Osteocyte (in vitro differentiated cells): ENCODE data around the gene DNAJC9. TPM values are rescaled to one million over a fixed set of nuclear protein-coding genes. Genes with fewer than 3 reads are reported as not detected.

Source experiments
- DNase-seq: peaks from one replicate; pipeline ENCODE4 v3.0.0; 2021; ENCODE audit warnings: mixed read lengths; ENCODE audit not compliant: unreplicated experiment; ENCODE audit errors: extremely low spot score
- H3K27ac Mint-ChIP-seq: one replicate; pipeline ENCODE4 v1.8.0; 2021; ENCODE audit warnings: mild to moderate bottlenecking, mixed read lengths; ENCODE audit not compliant: unreplicated experiment
- H3K27me3 Mint-ChIP-seq: one replicate; pipeline ENCODE4 v1.8.0; 2021; ENCODE audit warnings: mixed read lengths; ENCODE audit not compliant: unreplicated experiment
- H3K36me3 Mint-ChIP-seq: one replicate; pipeline ENCODE4 v1.8.0; 2021; ENCODE audit warnings: mixed read lengths; ENCODE audit not compliant: unreplicated experiment
- H3K4me1 Mint-ChIP-seq: one replicate; pipeline ENCODE4 v1.8.0; 2021; ENCODE audit warnings: mixed read lengths; ENCODE audit not compliant: unreplicated experiment
- H3K4me3 Mint-ChIP-seq: one replicate; pipeline ENCODE4 v1.8.0; 2021; ENCODE audit warnings: mild to moderate bottlenecking, moderate library complexity, mixed read lengths; ENCODE audit not compliant: unreplicated experiment
- H3K9me3 Mint-ChIP-seq: one replicate; pipeline ENCODE4 v1.8.0; 2021; ENCODE audit warnings: mixed read lengths; ENCODE audit not compliant: unreplicated experiment
- total RNA-seq: library from RNA; stranded (reverse); gene quantifications from 2 replicates; pipeline ENCODE4 v1.2.1, GENCODE V29; 2021
- TF ChIP-seq, protein P1 (sequence below): fragments of 200-600 bp; sonication (generic); IDR thresholded peaks from 2 replicates; pipeline ENCODE4 v1.5.0; 2021; ENCODE audit warnings: antibody characterized with exemption, mild to moderate bottlenecking, moderate library complexity

DNAJC9 gene
- total RNA-seq, 1 donor from 2014 or later, result 19.3 TPM

DNA sequence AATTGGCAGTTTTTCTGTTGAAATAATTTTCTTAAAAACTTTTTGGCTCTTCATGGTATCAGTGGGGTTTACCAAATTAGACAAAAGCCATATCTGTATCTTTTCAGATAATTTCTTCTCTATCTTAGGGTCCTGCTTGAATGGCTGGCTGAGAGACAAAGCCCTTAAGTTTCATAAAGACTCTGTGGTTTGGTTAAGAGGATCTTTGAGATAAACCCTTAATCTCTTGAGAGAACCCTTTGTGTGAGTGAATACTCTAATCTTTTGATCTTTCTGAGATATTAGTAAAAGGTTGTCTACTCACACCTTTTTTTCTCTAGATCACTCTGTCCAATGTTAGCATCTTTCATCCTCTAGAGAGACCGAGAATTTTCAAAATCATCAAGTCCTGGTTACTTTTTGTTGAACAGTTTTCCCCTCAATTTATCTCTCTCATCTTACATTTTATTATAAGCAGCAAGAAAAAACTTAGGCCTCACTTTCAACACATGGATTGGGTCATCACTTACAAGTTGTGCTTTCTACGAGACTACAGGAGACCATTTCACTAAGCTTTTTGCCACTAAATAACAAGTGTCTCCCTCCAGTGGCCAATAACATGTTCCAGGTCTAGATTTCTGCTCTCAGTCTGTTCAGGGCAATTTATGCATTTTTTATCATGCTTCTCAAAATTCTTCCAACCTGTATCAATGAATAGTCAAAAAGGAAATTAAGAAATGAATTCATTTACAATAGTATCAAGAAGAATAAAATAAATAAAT lies 28.4 kb downstream of the DNAJC9 start:
- no peak for DNase-seq
- peaks cover 41% of the 10 kb centered on the region for H3K36me3 Mint-ChIP-seq
- no peaks in the 10 kb centered on the region for H3K27me3 Mint-ChIP-seq
- no peaks in the 10 kb centered on the region for H3K9me3 Mint-ChIP-seq
- H3K27ac Mint-ChIP-seq, result no peak overlapping the region
- no peak overlapping the region for H3K4me3 Mint-ChIP-seq
- H3K4me1 Mint-ChIP-seq, result peaks cover 2% of the 10 kb centered on the region
- TF ChIP-seq, protein P1, sequence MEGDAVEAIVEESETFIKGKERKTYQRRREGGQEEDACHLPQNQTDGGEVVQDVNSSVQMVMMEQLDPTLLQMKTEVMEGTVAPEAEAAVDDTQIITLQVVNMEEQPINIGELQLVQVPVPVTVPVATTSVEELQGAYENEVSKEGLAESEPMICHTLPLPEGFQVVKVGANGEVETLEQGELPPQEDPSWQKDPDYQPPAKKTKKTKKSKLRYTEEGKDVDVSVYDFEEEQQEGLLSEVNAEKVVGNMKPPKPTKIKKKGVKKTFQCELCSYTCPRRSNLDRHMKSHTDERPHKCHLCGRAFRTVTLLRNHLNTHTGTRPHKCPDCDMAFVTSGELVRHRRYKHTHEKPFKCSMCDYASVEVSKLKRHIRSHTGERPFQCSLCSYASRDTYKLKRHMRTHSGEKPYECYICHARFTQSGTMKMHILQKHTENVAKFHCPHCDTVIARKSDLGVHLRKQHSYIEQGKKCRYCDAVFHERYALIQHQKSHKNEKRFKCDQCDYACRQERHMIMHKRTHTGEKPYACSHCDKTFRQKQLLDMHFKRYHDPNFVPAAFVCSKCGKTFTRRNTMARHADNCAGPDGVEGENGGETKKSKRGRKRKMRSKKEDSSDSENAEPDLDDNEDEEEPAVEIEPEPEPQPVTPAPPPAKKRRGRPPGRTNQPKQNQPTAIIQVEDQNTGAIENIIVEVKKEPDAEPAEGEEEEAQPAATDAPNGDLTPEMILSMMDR, result peak; percentile 42

DNA sequence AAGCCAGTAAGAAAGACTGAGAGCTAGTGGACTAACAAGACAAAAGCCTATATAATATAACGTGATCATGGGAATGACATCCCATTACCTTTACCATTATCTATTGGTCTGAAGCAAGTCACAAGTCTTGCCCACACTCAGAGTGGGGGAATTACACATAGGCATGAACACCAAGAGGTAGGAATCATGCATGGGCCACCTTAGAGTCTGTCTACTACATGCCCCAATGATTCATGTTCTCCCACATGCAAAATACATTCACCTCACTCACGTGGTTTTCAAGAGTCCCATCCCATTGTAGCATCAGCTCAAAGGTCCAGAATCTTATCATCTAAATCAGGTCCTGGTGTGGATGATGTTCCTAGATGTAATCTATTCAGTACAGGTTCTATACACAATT lies 29.4 kb downstream of the DNAJC9 start:
- TF ChIP-seq, protein P1, result no peak
- H3K4me1 Mint-ChIP-seq, result peaks cover 4% of the 10 kb centered on the region
- no peak overlapping the region for H3K27ac Mint-ChIP-seq
- H3K36me3 Mint-ChIP-seq, result peaks cover 44% of the 10 kb centered on the region
- H3K9me3 Mint-ChIP-seq, result no peaks in the 10 kb centered on the region
- DNase-seq, result no peak
- H3K27me3 Mint-ChIP-seq, result no peaks in the 10 kb centered on the region
- no peak overlapping the region for H3K4me3 Mint-ChIP-seq

DNA sequence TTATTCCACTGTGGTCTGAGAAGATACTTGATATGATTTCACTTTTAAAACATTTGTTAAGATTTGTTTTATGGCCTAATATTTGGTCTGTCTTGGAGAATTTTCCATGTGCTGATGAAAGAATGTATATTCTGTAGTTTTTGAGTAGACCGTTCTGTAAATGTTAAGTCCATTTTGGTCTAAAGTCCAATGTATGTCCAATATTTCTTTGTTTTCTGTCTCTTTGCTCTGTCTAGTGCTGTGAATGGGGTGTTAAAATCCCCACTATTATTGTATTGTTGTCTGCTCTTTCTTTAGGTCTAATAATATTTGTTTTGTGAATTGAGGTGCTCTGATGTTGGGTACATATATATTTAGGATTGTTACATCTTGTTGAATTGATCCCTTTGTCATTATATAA lies 31.3 kb downstream of the DNAJC9 start:
- DNase-seq, result no peak
- no peaks in the 10 kb centered on the region for H3K27me3 Mint-ChIP-seq
- H3K9me3 Mint-ChIP-seq, result no peaks in the 10 kb centered on the region
- no peak overlapping the region for H3K4me3 Mint-ChIP-seq
- H3K27ac Mint-ChIP-seq, result no peak overlapping the region
- peaks cover 45% of the 10 kb centered on the region for H3K36me3 Mint-ChIP-seq
- peaks cover 4% of the 10 kb centered on the region for H3K4me1 Mint-ChIP-seq
- TF ChIP-seq, protein P1, result no peak

DNA sequence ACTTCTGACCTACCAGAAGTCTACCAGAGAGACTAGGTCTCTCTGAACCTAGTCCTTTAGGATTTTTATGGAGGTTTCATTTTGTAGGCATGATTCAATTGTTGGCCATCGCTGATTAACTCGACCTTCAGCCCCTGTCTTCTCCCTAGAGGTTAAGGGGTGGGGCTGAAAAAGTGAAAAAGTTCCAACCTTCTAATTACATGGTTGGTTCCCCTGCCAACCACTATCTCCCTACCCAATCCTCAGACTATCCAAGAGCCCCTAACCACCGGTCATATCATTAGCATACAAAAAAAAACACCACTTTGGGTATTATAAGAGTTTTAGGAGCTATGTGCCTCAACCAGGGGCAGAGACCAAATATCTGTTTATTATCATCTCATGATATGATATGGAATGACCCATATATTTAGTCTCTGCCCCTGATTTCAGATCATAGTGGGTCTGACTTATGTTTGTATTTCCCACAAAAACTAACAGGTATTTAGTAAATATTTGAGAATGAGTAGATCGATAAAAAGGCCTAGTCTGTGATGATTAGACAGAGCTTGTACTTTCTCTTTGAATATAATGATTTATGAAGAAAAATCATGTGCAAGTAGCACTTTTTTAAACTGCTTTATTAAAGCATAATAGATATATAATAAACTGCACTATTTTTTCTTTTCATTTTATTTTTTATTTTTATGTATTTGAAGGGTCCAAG lies 35.8 kb downstream of the DNAJC9 start:
- DNase-seq, result no peak
- peaks cover 32% of the 10 kb centered on the region for H3K36me3 Mint-ChIP-seq
- no peak overlapping the region for H3K27ac Mint-ChIP-seq
- no peaks in the 10 kb centered on the region for H3K9me3 Mint-ChIP-seq
- H3K4me3 Mint-ChIP-seq, result no peak overlapping the region
- TF ChIP-seq, protein P1, result no peak
- peaks cover 11% of the 10 kb centered on the region for H3K4me1 Mint-ChIP-seq
- H3K27me3 Mint-ChIP-seq, result no peaks in the 10 kb centered on the region

DNA sequence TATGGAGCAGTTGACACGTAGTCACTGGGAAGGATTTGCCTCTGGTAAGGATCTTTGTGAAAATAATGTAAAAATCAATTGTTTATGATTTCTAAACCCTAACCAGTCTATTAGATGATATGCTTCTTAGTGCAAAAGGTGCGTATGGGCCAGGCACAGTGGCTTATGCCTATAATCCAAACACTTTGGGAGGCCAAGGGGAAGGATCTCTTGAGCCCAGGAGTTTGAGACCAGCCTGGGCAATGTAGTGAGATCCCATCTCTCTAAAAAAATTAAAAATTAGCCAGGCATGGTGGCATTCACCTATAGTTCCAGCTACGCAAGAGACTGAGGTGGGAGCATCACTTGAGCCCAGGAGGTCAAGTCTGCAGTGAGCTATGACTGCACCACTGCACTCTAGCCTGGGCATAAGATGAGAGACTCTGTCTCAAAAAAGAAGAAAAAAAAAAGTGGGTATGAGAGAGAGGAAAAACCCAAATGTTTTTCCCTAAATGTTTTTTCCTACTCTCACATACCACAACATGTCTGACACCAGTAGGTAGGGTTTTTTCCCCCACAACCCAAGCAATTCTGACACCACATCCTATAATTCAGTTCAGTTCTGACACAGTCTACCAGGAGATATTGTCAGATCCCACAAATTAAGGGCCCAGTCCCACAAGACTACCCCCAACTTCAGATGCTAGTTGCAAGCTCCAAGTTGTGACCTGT lies 36.5 kb downstream of the DNAJC9 start:
- Mint-ChIP-seq H3K27me3 (no peaks in the 10 kb centered on the region), H3K9me3 (peaks cover 5% of the 10 kb centered on the region), H3K4me1 (peaks cover 11% of the 10 kb centered on the region), H3K4me3 (no peak overlapping the region), H3K36me3 (peaks cover 26% of the 10 kb centered on the region), H3K27ac (no peak overlapping the region)
- no peak for DNase-seq
- TF ChIP-seq, protein P1, result no peak
